Panc1 (cell line): ENCODE measurements around the gene GEMIN7.

ENCODE experiments used
- POLR2AphosphoS5 ChIP-seq: IDR thresholded peaks from 2 replicates; pipeline ENCODE4 v1.6.1; 2012; ENCODE audit warnings: mild to moderate bottlenecking, low read depth, low read length, moderate library complexity
- SIN3A ChIP-seq: IDR thresholded peaks from 2 replicates; pipeline ENCODE4 v1.6.1; 2012; ENCODE audit warnings: low read depth, mild to moderate bottlenecking, low read length, moderate library complexity, borderline replicate concordance; ENCODE audit not compliant: insufficient read depth
- TCF7L2 ChIP-seq: IDR thresholded peaks from 2 replicates; pipeline ENCODE4 v1.6.1; 2011; ENCODE audit warnings: mild to moderate bottlenecking, low read depth, low read length, inconsistent platforms
- TF ChIP-seq, protein P1 (sequence below): fragments of 450-650 bp; IDR thresholded peaks from 2 replicates; pipeline ENCODE4 v1.5.1; 2017; ENCODE audit warnings: mild to moderate bottlenecking
- TF ChIP-seq, protein P2 (sequence below), 2 experiments: IDR thresholded peaks; 2 replicates each; pipeline ENCODE4 v1.6.1; 2011 to 2012; ENCODE audit warnings: low read depth in 2 of 2, control low read depth in 1 of 2, low read length in 1 of 2, mild to moderate bottlenecking in 1 of 2, moderate library complexity in 1 of 2; ENCODE audit not compliant: insufficient read depth in 1 of 2

DNA sequence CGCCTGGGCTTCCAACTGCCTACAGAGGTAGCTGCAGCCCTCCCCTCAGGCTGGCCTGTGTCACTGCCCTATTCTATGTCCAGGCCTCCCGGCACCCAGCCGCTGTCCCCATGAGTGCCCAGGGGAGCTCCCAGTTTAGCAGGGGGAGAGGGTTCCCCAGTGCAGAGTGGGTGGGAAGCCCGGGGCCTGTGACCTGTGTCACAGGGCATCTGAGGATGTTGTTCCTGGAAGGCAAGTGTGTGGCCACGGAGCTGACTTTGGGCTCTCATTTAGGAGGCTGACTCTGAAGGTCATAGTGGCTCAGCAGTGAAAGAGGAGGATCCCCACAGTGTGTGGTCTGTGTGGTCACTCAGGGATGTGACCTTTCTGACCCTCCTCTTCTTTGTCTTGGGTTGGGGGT lies 39.0 kb downstream of the GEMIN7 start:
- TF ChIP-seq, protein P1, sequence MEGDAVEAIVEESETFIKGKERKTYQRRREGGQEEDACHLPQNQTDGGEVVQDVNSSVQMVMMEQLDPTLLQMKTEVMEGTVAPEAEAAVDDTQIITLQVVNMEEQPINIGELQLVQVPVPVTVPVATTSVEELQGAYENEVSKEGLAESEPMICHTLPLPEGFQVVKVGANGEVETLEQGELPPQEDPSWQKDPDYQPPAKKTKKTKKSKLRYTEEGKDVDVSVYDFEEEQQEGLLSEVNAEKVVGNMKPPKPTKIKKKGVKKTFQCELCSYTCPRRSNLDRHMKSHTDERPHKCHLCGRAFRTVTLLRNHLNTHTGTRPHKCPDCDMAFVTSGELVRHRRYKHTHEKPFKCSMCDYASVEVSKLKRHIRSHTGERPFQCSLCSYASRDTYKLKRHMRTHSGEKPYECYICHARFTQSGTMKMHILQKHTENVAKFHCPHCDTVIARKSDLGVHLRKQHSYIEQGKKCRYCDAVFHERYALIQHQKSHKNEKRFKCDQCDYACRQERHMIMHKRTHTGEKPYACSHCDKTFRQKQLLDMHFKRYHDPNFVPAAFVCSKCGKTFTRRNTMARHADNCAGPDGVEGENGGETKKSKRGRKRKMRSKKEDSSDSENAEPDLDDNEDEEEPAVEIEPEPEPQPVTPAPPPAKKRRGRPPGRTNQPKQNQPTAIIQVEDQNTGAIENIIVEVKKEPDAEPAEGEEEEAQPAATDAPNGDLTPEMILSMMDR: no peak
- no peak for TF ChIP-seq POLR2AphosphoS5
- TF ChIP-seq, protein P2, sequence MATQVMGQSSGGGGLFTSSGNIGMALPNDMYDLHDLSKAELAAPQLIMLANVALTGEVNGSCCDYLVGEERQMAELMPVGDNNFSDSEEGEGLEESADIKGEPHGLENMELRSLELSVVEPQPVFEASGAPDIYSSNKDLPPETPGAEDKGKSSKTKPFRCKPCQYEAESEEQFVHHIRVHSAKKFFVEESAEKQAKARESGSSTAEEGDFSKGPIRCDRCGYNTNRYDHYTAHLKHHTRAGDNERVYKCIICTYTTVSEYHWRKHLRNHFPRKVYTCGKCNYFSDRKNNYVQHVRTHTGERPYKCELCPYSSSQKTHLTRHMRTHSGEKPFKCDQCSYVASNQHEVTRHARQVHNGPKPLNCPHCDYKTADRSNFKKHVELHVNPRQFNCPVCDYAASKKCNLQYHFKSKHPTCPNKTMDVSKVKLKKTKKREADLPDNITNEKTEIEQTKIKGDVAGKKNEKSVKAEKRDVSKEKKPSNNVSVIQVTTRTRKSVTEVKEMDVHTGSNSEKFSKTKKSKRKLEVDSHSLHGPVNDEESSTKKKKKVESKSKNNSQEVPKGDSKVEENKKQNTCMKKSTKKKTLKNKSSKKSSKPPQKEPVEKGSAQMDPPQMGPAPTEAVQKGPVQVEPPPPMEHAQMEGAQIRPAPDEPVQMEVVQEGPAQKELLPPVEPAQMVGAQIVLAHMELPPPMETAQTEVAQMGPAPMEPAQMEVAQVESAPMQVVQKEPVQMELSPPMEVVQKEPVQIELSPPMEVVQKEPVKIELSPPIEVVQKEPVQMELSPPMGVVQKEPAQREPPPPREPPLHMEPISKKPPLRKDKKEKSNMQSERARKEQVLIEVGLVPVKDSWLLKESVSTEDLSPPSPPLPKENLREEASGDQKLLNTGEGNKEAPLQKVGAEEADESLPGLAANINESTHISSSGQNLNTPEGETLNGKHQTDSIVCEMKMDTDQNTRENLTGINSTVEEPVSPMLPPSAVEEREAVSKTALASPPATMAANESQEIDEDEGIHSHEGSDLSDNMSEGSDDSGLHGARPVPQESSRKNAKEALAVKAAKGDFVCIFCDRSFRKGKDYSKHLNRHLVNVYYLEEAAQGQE (IDR thresholded peaks at IDR 0.05; ENCODE audit: insufficient read depth in 1 of 2, low read depth in 2 of 2, low read length in 1 of 2): no peak
- TF ChIP-seq TCF7L2: no peak
- no peak for TF ChIP-seq SIN3A
